A549 (cell line): Measurements from ENCODE around the gene PLXNB2.

ENCODE experiments used
- BHLHE40 ChIP-seq: IDR thresholded peaks from 2 replicates; pipeline ENCODE4 v1.6.1; 2012; ENCODE audit warnings: low read depth, low read length, inconsistent platforms
- JUNB ChIP-seq: fragments of >200 bp; sonication (Bioruptor Twin); formaldehyde crosslinking; IDR thresholded peaks from 2 replicates; pipeline ENCODE4 v1.6.1; 2016
- POLR2A ChIP-seq: IDR thresholded peaks from 2 replicates; pipeline ENCODE4 v1.6.1; 2012; ENCODE audit warnings: mild to moderate bottlenecking, low read length
- POLR2AphosphoS2 ChIP-seq: conservative IDR thresholded peaks from 2 replicates; pipeline ENCODE4 v1.6.1; 2012; ENCODE audit warnings: low read length, improper control_type of control experiment, inconsistent platforms
- TP53 ChIP-seq: fragments of 250-450 bp; sonication (Bioruptor Pico); IDR thresholded peaks from 2 replicates; pipeline ENCODE4 v1.5.0; 2021; ENCODE audit warnings: mild to moderate bottlenecking, moderate library complexity
- TF ChIP-seq, protein P1 (sequence below): fragments of >200 bp; sonication (Bioruptor Twin); formaldehyde crosslinking; IDR thresholded peaks from 3 replicates; pipeline ENCODE4 v1.5.1; 2016
- TF ChIP-seq, protein P2 (sequence below): fragments of 200-600 bp; sonication (generic); IDR thresholded peaks from 2 replicates; pipeline ENCODE4 v1.6.1; 2016; ENCODE audit warnings: antibody characterized with exemption, mild to moderate bottlenecking, moderate library complexity
- TF ChIP-seq, protein P3 (sequence below): IDR thresholded peaks from 2 replicates; pipeline ENCODE4 v1.6.1; 2012

DNA sequence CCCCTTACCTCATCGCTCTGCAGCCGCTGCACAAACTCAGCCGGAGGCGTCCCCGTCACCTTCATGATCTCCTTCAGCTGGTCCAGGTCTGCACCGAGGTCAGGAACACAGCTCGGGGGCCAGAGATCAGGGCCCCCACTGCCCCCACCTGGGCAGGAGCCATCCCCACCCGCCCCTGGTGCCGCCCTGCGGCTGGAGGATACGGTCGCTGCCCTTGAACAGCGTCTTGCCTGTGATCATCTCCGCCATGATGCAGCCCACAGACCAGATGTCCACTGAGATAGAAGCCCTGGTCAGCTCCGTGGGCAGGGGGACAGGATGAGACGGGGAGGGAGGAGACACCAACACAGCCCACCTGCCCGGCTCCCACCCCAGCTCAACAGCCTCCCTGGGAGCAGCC lies 51.8 kb downstream of the PLXNB2 start:
- TF ChIP-seq, protein P1, sequence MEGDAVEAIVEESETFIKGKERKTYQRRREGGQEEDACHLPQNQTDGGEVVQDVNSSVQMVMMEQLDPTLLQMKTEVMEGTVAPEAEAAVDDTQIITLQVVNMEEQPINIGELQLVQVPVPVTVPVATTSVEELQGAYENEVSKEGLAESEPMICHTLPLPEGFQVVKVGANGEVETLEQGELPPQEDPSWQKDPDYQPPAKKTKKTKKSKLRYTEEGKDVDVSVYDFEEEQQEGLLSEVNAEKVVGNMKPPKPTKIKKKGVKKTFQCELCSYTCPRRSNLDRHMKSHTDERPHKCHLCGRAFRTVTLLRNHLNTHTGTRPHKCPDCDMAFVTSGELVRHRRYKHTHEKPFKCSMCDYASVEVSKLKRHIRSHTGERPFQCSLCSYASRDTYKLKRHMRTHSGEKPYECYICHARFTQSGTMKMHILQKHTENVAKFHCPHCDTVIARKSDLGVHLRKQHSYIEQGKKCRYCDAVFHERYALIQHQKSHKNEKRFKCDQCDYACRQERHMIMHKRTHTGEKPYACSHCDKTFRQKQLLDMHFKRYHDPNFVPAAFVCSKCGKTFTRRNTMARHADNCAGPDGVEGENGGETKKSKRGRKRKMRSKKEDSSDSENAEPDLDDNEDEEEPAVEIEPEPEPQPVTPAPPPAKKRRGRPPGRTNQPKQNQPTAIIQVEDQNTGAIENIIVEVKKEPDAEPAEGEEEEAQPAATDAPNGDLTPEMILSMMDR, result no peak
- TF ChIP-seq TP53 (no peak), POLR2AphosphoS2 (no peak), POLR2A (no peak), JUNB (no peak), BHLHE40 (no peak)
- TF ChIP-seq, protein P2, sequence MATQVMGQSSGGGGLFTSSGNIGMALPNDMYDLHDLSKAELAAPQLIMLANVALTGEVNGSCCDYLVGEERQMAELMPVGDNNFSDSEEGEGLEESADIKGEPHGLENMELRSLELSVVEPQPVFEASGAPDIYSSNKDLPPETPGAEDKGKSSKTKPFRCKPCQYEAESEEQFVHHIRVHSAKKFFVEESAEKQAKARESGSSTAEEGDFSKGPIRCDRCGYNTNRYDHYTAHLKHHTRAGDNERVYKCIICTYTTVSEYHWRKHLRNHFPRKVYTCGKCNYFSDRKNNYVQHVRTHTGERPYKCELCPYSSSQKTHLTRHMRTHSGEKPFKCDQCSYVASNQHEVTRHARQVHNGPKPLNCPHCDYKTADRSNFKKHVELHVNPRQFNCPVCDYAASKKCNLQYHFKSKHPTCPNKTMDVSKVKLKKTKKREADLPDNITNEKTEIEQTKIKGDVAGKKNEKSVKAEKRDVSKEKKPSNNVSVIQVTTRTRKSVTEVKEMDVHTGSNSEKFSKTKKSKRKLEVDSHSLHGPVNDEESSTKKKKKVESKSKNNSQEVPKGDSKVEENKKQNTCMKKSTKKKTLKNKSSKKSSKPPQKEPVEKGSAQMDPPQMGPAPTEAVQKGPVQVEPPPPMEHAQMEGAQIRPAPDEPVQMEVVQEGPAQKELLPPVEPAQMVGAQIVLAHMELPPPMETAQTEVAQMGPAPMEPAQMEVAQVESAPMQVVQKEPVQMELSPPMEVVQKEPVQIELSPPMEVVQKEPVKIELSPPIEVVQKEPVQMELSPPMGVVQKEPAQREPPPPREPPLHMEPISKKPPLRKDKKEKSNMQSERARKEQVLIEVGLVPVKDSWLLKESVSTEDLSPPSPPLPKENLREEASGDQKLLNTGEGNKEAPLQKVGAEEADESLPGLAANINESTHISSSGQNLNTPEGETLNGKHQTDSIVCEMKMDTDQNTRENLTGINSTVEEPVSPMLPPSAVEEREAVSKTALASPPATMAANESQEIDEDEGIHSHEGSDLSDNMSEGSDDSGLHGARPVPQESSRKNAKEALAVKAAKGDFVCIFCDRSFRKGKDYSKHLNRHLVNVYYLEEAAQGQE, result no peak
- TF ChIP-seq, protein P3, sequence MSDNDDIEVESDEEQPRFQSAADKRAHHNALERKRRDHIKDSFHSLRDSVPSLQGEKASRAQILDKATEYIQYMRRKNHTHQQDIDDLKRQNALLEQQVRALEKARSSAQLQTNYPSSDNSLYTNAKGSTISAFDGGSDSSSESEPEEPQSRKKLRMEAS, result no peak
